ENCODE results near the gene GRIN2A.

Gene GRIN2A

GRCh38 chr16:10121491-10121890, 60.7 kb downstream of the GRIN2A start:
- no peak for ATAC-seq

GRCh38 chr16:10120953-10121352, 61.3 kb downstream of the GRIN2A start:
- TF ChIP-seq PATZ1 (CRISPR knock-in tag; IDR thresholded peaks at IDR 0.05; ENCODE audit: borderline replicate concordance): no peak
- no peak for TF ChIP-seq TOX (CRISPR knock-in tag; IDR thresholded peaks at IDR 0.05; ENCODE audit: borderline replicate concordance)
- TF ChIP-seq CREB5 (CRISPR knock-in tag; IDR thresholded peaks at IDR 0.05; ENCODE audit: low read depth): no peak
- no peak for TF ChIP-seq ZNF70 (CRISPR knock-in tag; IDR thresholded peaks at IDR 0.05)
- no peak for TF ChIP-seq CSDC2 (CRISPR knock-in tag; IDR thresholded peaks at IDR 0.05)
- TF ChIP-seq SNAI2 (CRISPR knock-in tag; IDR thresholded peaks at IDR 0.05): no peak
- no peak for TF ChIP-seq BACH2 (CRISPR knock-in tag; IDR thresholded peaks at IDR 0.05; ENCODE audit: borderline replicate concordance)
- no peak for TF ChIP-seq OSR1 (CRISPR knock-in tag; IDR thresholded peaks at IDR 0.05)
- no peak for TF ChIP-seq ZNF565 (CRISPR knock-in tag; conservative IDR thresholded peaks at IDR 0.05; ENCODE audit: low read depth)
- TF ChIP-seq POU6F1 (CRISPR knock-in tag; IDR thresholded peaks at IDR 0.05; ENCODE audit: borderline replicate concordance, low read depth): no peak
- no peak for TF ChIP-seq PPARA (CRISPR knock-in tag; IDR thresholded peaks at IDR 0.05; ENCODE audit: borderline replicate concordance)
- no peak for TF ChIP-seq ZNF8 (CRISPR knock-in tag; IDR thresholded peaks at IDR 0.05)
- no peak for TF ChIP-seq ISL1 (CRISPR knock-in tag; IDR thresholded peaks at IDR 0.05)
- TF ChIP-seq RARB (CRISPR knock-in tag; IDR thresholded peaks at IDR 0.05): no peak
- TF ChIP-seq ZFP3 (CRISPR knock-in tag; IDR thresholded peaks at IDR 0.05): no peak
- TF ChIP-seq CSRNP3 (CRISPR knock-in tag; IDR thresholded peaks at IDR 0.05): no peak
- TF ChIP-seq TSHZ2 (CRISPR knock-in tag; IDR thresholded peaks at IDR 0.05): no peak
- no peak for TF ChIP-seq ESRRG (CRISPR knock-in tag; IDR thresholded peaks at IDR 0.05)
- ATAC-seq: no peak

More at GRCh38 chr16:10121491-10121890, 60.7 kb downstream of the GRIN2A start:
- TF ChIP-seq ZFP3 (CRISPR knock-in tag; IDR thresholded peaks at IDR 0.05) (no peak), TCF4 (CRISPR knock-in tag; IDR thresholded peaks at IDR 0.05; ENCODE audit: borderline replicate concordance) (no peak), SNAI2 (CRISPR knock-in tag; IDR thresholded peaks at IDR 0.05) (no peak)

- ATAC-seq: no peak
- TF ChIP-seq POU6F1 (CRISPR knock-in tag; IDR thresholded peaks at IDR 0.05; ENCODE audit: borderline replicate concordance, low read depth) (no peak), BACH2 (CRISPR knock-in tag; IDR thresholded peaks at IDR 0.05; ENCODE audit: borderline replicate concordance) (no peak), ZFP3 (CRISPR knock-in tag; IDR thresholded peaks at IDR 0.05) (no peak), OSR1 (CRISPR knock-in tag; IDR thresholded peaks at IDR 0.05) (no peak), ARNTL (CRISPR knock-in tag; IDR thresholded peaks at IDR 0.05; ENCODE audit: borderline replicate concordance, low read depth) (no peak), SNAI2 (CRISPR knock-in tag; IDR thresholded peaks at IDR 0.05) (no peak)
These were observed 67.8 kb downstream of the GRIN2A start for GRCh38 chr16:10114409-10114808.

Data from SK-N-SH treated with all-trans-retinoic acid at 6 μM for 48 hours (cell line).